K562 (cell line): ENCODE measurements around the gene ORAI2. TPM values are rescaled to one million over a fixed set of nuclear protein-coding genes. Genes with fewer than 3 reads are reported as not detected.
A peak's percentile ranks its signal among the peaks of the same experiment; 100 is the strongest.

Experiments
- ATAC-seq: fragments of 200-7000 bp; cut with Tn5 transposase; 3 replicates; pipeline ENCODE4 v1.9.1; 2020; ENCODE audit warnings: moderate library complexity
- BruUV-seq: library from RNA; stranded (reverse); fragments of 400-500 nt; replicated peaks from 2 replicates; lab custom pipeline; 2021; lab: Mats Ljungman, UMichigan
- CTCF ChIA-PET: fragments of 300-600 bp; formaldehyde crosslinking; extraction: SDS; loops from one replicate; lab custom pipeline; 2021; ENCODE audit warnings: low intra/inter-chr PET ratio; lab: Yijun Ruan, JAX
- POLR2A ChIA-PET: fragments of 300-600, 350-650 bp; sonication (Branson Sonifier 250); formaldehyde crosslinking; extraction: SDS; loops from one replicate; lab custom pipeline; 2021; ENCODE audit warnings: antibody characterized with exemption, inconsistent platforms; lab: Yijun Ruan, JAX
- DNase-seq, 4 experiments: peaks; one replicate each; pipeline versions ENCODE4 v3.0.0 to v3.0.0-alpha.2; 2011 to 2018; ENCODE audit warnings: low spot score in 3 of 4, mixed read lengths in 3 of 4; ENCODE audit errors: extremely low read depth in 1 of 4
- FAIRE-seq: peaks from 2 replicates; lab custom pipeline; 2011; peaks lifted over from hg19 to GRCh38; lab: Jason Lieb, UNC
- H2AFZ ChIP-seq: 2 replicates; pipeline ENCODE4 v1.6.0; 2011; ENCODE audit warnings: low read depth, low read length, control low read depth, inconsistent platforms
- H3K27ac ChIP-seq: fragments of 200-600 bp; 3 replicates; pipeline ENCODE4 v1.8.0; 2011; ENCODE audit warnings: low read depth, mild to moderate bottlenecking, control low read depth, inconsistent platforms, low read length, moderate library complexity, mixed read lengths; ENCODE audit errors: extremely low read depth
- H3K27me3 ChIP-seq, 2 experiments: fragments of 300-600 bp in 1 of 2; 2 replicates in 1 of 2; 3 replicates in 1 of 2; pipeline versions ENCODE4 v1.6.0 to v1.8.0; 2011; ENCODE audit warnings: inconsistent platforms in 2 of 2, low read length in 2 of 2, mild to moderate bottlenecking in 1 of 2, mixed read lengths in 1 of 2, moderate library complexity in 1 of 2; ENCODE audit not compliant: control insufficient read depth in 2 of 2, insufficient read depth in 2 of 2
- H3K36me3 ChIP-seq: fragments of 300-600 bp; 3 replicates; pipeline ENCODE4 v1.8.0; 2011; ENCODE audit warnings: mild to moderate bottlenecking, low read length, inconsistent platforms; ENCODE audit not compliant: control insufficient read depth, insufficient read depth
- H3K4me1 ChIP-seq, 2 experiments: fragments of 200-600 bp in 1 of 2; replicated peaks in 1 of 2; 2 replicates in 1 of 2; 3 replicates in 1 of 2; pipeline versions ENCODE4 v1.5.1 to v1.8.0; 2011; ENCODE audit warnings: inconsistent platforms in 2 of 2, low read length in 2 of 2, mild to moderate bottlenecking in 1 of 2, mixed read lengths in 1 of 2, moderate library complexity in 1 of 2; ENCODE audit not compliant: control insufficient read depth in 2 of 2, insufficient read depth in 2 of 2
- H3K4me2 ChIP-seq: 2 replicates; pipeline ENCODE4 v1.6.1; 2011; ENCODE audit warnings: low read length, control low read depth, inconsistent platforms, mixed read lengths; ENCODE audit not compliant: insufficient read depth
- H3K4me3 ChIP-seq: fragments of 200-600 bp; sonication (generic), shearing (Covaris generic); 2 replicates; pipeline ENCODE4 v1.5.1; 2016; ENCODE audit warnings: control low read depth, inconsistent platforms
- H3K79me2 ChIP-seq: fragments of 200-600 bp; 3 replicates; pipeline ENCODE4 v1.8.0; 2011; ENCODE audit warnings: low read length, inconsistent platforms; ENCODE audit not compliant: control insufficient read depth, insufficient read depth
- H3K9ac ChIP-seq, 2 experiments: 2 replicates each; pipeline versions ENCODE4 v1.6.0 to v1.6.1; 2011; ENCODE audit warnings: low read depth in 2 of 2, low read length in 2 of 2, control low read depth in 1 of 2, inconsistent platforms in 1 of 2, mild to moderate bottlenecking in 1 of 2, mixed read lengths in 1 of 2; ENCODE audit not compliant: insufficient read depth in 1 of 2
- H3K9me1 ChIP-seq: one replicate; pipeline ENCODE4 v1.6.0; 2011; ENCODE audit warnings: inconsistent platforms, mild to moderate bottlenecking, low read length, moderate library complexity; ENCODE audit not compliant: control insufficient read depth, insufficient read depth
- H3K9me3 ChIP-seq: replicated peaks from 2 replicates; pipeline ENCODE4 v1.5.1; 2011; ENCODE audit warnings: low read depth, low read length, inconsistent platforms; ENCODE audit not compliant: control insufficient read depth, insufficient read depth
- H4K20me1 ChIP-seq: replicated peaks from 2 replicates; pipeline ENCODE4 v1.6.1; 2011; ENCODE audit warnings: low read length, inconsistent platforms, mixed read lengths; ENCODE audit not compliant: control insufficient read depth, insufficient read depth
- ASH1L ChIP-seq: fragments of 450-650 bp; IDR thresholded peaks from 2 replicates; pipeline ENCODE4 v1.6.1; 2018; ENCODE audit warnings: borderline replicate concordance, mild to moderate bottlenecking, low read depth; ENCODE audit not compliant: partially characterized antibody
- SAP30 ChIP-seq: fragments of 200-600 bp; sonication (generic); IDR thresholded peaks from 2 replicates; pipeline ENCODE4 v1.6.1; 2012; ENCODE audit warnings: borderline replicate concordance, low read depth, mild to moderate bottlenecking, moderate library complexity, low read length, control low read depth, inconsistent platforms; ENCODE audit not compliant: insufficient read depth, poor library complexity, severe bottlenecking
- SRF ChIP-seq, 2 experiments: fragments of 250-450, 450-650 bp in 1 of 2; sonication (Bioruptor Pico) in 1 of 2; sonication (generic) in 1 of 2; formaldehyde crosslinking; IDR thresholded peaks; 2 replicates each; pipeline versions ENCODE4 v1.5.0 to v1.5.1; 2020 to 2022; ENCODE audit warnings: mild to moderate bottlenecking in 1 of 2, missing genetic modification reagents in 1 of 2
- ZNF76 ChIP-seq: fragments of 250-450 bp; sonication (Bioruptor Pico); IDR thresholded peaks from 2 replicates; pipeline ENCODE4 v1.4.0; 2020; ENCODE audit warnings: mild to moderate bottlenecking, moderate library complexity, borderline replicate concordance
- WGBS: fragments of 100-300 bp; shearing (Covaris generic); methylation state at CpG from one replicate; pipeline ENCODE4 v1.1.6; 2016; ENCODE audit warnings: low coverage, mixed read lengths; ENCODE audit not compliant: insufficient coverage; ENCODE audit errors: missing lambda C conversion rate; 5-methylcytosine and 5-hydroxymethylcytosine counted together
- in situ Hi-C: fragments of 300-500 bp; cut with MboI; formaldehyde crosslinking; loops from 4 replicates; pipeline ENCODE4 v1.15.0; 2018; ENCODE audit warnings: inconsistent platforms, mixed read lengths
- intact Hi-C: fragments of 100-400 bp; cut with micrococcal nuclease; formaldehyde crosslinking; loops from 2 replicates; pipeline ENCODE4 v1.14.2; 2022
- polyA plus RNA-seq, 8 experiments: library from polyadenylated mRNA; depleted of rRNA in 4 of 8; stranded (reverse) in 5 of 8; unstranded in 3 of 8; fragments of >200 nt; fragmentation: Nextera tagmentation in 2 of 8; fragmentation: Illumina TruSeq in 1 of 8; extraction: Ambion mirVana in 2 of 8; extraction: Trizol in 1 of 8; gene quantifications; 2 replicates each; pipeline versions ENCODE4 v1.2.1 to v1.2.3, GENCODE V29; 2011 to 2014; ENCODE audit warnings: inconsistent platforms in 1 of 8, missing spikeins in 1 of 8
- total RNA-seq, 7 experiments: library from RNA; depleted of rRNA in 6 of 7; stranded (reverse); fragments of >200 nt in 6 of 7; fragmentation: Illumina TruSeq in 2 of 7; extraction: Trizol in 2 of 7; gene quantifications; 2 replicates each; pipeline versions ENCODE4 v1.2.1 to v1.2.3, GENCODE V29; 2011 to 2021; ENCODE audit warnings: low replicate concordance in 1 of 7

ORAI2 gene
- total and polyA plus RNA-seq, 9 of the 15 experiments (the other 6 are each of a cell fraction or from before 2014, with no cell fraction given): 1.1 to 27.7 (median 9.2) TPM

DNA sequence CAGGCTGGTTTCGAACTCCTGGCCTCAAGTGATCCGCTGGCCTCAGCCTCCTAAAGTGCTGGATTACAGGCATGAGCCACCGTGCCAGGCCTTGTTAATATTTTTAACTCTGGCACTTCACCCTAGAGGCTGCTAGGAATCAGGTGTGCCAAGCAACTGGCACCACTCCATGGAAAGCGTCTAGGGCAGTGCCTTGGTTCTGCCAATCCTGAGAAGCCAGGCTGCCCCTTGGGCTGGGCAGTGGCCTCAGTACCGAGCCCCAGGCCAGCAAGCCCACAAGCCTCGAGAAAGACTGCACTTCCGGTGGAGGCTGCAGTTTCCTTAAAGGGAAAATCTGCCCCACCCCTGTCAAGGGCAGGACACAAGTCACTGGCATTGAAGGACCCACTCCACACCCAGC is 19.9 kb downstream of the ORAI2 start:
- FAIRE-seq: no peak
- H3K4me2 ChIP-seq: no peak overlapping the region
- in situ Hi-C loops (loop anchor here (25.0 kb wide), 2 partner anchors 109 to 209 kb away; partner anchors contain the start of genes POLR2J2, POLR2J3, SPDYE2 and SPDYE2B), intact Hi-C loops (no loop called here)
- no peak overlapping the region for H3K4me3 ChIP-seq
- no peak overlapping the region for H2AFZ ChIP-seq
- peaks cover 7 to 33% of the 10 kb centered on the region in 2 experiments; a peak in 3 of 5 replicates for H3K4me1 ChIP-seq
- H3K9me3 ChIP-seq: no peaks in the 10 kb centered on the region
- no peak for ATAC-seq
- POLR2A ChIA-PET: interaction anchor here (2.2 to 2.7 kb wide), 2 partner anchors 11 to 13 kb away, joined by 6 to 7 read pairs; no protein-coding TSS in a partner anchor
- WGBS: 69% methylated on average over 7 of the region's 7 CpGs
- DNase-seq: no peak
- no TSS peak for BruUV-seq
- H3K9me1 ChIP-seq: peaks cover 3% of the 10 kb centered on the region
- TF ChIP-seq SRF (CRISPR knock-in tag; IDR thresholded peaks at IDR 0.05): peak in 1 of 2 experiments; percentile 30; a peak in 1 of 4 replicates
- no peak for TF ChIP-seq SAP30
- TF ChIP-seq ASH1L: no peak
- TF ChIP-seq ZNF76 (CRISPR knock-in tag): no peak
- CTCF ChIA-PET: no interaction called here
- H3K36me3 ChIP-seq: peaks cover 23% of the 10 kb centered on the region; the same call in 2 of the 3 replicates
- H3K79me2 ChIP-seq: no peaks in the 10 kb centered on the region
- no peaks in the 10 kb centered on the region for H3K27me3 ChIP-seq
- H4K20me1 ChIP-seq: no peaks in the 10 kb centered on the region
- H3K27ac ChIP-seq: no peak overlapping the region
- peak overlapping the region in 1 of 2 experiments; percentile 0; a peak in 1 of 4 replicates for H3K9ac ChIP-seq
